ENCODE measurements around the gene GAS5.

Gene GAS5

DNA sequence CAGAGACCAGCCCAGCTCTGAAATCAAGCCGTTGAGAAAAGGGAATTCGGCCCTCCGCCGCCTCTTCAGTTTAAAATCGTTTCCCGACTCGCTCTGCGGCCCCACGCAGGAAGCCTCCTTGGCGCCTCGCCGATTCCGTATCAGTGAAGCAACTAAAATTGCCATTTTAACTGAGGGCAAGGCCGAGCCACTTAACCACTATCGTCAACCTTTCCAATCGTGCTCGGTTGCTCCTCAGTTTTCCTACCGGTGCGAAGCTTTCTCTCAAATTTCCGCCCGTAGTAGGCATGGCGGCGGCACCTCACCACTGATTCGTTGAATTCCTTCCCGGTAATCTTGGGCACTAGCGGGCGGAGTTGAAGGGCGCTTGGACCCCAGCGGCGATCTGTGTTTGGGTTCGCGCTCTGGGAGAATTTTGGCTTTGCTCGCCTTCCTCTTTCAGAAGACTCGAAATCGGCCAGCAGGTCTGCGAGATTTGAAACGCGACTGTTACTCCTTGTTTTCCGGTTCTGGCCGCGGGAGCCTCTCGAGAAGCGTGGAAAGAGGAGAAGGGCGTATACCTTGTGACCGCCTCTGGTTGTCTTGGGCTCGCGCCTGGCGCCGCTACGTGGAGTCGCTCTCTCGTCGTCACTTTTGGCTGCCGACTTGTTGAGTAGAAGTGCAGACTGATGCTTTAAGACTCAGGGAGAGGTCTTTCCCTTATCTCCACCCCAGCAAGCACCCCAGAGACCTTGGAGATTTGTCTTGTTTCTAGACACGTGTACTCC is 43.3 kb downstream of the GAS5 start, which contains the start of the genes CENPL and DARS2:
CENPL (minus strand) TSS at position 569 of the 767 bp plus-strand sequence. CDS start 13,584 bp downstream, outside the sequence.
DARS2 (plus strand) TSS at position 359 of the 767 bp plus-strand sequence. CDS start 557 bp downstream, outside the sequence.
- peak within 1 kb of the TSS; percentile 94 for H3K4me3 ChIP-seq (ENCODE audit: low read length)
- TF ChIP-seq ZNF274 (IDR thresholded peaks at IDR 0.05; ENCODE audit: low read depth, low read length), result no peak

DNA sequence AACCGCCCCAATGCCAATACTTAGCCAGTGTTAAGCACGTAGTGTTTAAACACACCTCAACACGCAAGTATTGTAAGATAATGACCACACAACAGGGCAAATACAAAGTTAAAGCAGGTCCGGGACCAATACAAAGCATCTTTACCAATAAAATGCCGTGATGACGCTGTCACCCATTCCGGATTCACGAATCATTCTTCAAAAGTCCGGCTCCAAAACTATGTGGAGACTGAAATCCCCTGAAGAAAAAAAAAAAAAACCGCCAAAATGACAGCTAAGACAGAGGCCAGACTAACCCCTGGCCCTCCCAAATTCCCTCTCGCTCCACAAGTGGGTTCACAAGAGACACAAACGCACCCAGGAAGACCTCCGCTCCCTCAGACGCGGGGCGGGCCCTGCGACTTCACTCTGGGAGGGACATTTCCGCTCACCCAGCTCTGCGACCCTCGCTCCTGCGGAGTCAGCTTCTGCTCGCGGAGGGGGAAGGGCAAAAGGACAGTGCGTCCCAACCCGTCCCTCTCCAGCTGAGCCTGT is 43.9 kb downstream of the GAS5 start:
- H3K4me3 ChIP-seq (ENCODE audit: low read length), result peak overlapping the region; percentile 94
- no peak for TF ChIP-seq ZNF274 (IDR thresholded peaks at IDR 0.05; ENCODE audit: low read depth, low read length)

DNA sequence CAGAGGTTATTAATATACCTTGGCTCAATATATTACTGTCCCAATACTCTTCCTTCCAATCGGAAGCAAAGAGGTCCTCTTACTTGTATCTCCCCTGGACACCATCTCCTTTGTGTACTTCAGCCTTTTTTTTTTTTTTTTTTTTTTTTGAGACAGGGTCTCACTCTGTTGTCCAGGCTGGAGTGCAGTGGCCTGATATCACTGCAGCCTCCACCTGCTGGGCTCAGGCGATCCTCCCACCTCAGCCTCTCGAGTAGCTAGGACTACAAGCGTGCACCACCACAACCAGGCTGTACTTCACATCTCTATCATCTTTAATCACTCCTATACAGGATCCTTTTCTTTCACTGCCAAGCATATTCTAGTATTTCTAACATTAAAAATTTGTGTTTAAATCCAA is 46.1 kb downstream of the GAS5 start:
- H3K4me3 ChIP-seq (ENCODE audit: low read length), result no peak overlapping the region
- TF ChIP-seq ZNF274 (IDR thresholded peaks at IDR 0.05; ENCODE audit: low read depth, low read length), result no peak

DNA sequence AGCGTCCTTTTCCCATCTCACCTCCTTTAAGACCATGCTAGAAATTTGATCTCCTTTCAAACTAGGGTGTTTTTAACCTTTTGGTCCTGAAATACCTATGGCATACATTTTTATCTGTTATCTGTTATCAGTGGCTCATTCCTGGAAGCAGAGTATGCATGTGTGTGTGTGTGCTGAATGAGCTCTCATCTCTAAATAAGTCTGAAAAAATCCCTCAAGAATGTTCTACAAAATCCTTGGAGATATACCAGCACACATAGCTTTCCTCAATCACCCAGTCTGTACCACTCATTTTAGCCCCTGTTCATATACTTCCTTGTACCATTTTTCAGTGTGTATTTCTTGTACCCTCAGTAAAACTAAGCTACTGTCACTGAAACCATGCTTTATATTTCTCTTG is 49.3 kb downstream of the GAS5 start:
- TF ChIP-seq ZNF274 (IDR thresholded peaks at IDR 0.05; ENCODE audit: low read depth, low read length), result no peak
- no peak overlapping the region for H3K4me3 ChIP-seq (ENCODE audit: low read length)

All from GM08714 (cell line).